Stimulated activated CD4-positive, alpha-beta T cell treated with anti-CD3 and anti-CD28 coated beads, Interleukin-12 subunit alpha, Interleukin-12 subunit beta, amount 100 ng/mL, for 48 hours (primary cell): ENCODE measurements around the gene HOXA3.

Experiments
- DNase-seq, 3 donors: peaks; one replicate each; pipeline ENCODE4 v3.0.0-alpha.2; 2020; ENCODE audit warnings: low read depth in 2 of 3, low spot score in 1 of 3

HOXA3 gene

DNA sequence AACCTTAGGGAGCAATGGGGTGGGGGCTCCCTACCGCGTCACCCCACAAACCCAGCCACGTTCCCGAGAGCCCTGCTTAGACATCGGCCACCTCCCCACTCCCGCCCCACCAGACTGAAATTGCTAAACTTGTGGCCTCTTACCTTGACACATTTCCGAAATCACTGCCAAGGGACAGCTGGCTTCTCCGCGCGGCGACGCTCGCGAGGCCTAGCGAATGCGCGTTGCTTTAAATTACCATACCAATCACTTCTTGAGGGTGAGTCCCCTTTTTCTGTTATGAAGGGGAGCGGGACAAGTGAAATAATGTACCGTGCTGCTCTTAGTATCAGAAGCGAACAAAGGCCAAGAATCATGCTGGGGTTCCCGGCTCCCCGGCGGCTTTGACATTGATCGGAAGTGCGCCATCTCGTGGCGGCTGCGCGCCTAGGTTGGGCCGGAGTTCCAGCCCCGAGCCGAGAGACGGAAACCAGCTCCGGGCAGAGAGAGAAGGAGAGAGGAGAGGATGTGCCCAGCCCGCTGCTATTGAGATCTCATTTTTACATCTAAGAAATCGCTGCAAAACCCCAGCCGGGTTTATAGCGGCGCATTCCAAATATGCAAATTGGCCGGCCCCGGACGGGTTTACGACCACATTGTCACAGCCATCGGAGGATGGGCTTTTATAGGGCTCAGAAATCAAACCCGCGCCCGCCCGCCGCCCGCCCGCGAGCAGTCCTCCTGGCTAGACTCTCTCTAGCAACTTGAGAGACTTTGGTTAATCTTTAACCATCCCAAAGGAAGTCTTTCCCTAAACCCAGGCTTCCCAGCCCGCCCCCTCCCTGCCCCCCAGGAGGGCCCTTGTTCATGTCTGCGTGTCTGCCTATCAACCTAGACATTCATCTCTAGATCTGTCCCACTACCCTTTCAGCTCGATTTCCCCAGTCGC, 27.4 kb upstream of the HOXA3 start:
- DNase-seq: peak in 2 of 3 donors; percentile 58 to 59

DNA sequence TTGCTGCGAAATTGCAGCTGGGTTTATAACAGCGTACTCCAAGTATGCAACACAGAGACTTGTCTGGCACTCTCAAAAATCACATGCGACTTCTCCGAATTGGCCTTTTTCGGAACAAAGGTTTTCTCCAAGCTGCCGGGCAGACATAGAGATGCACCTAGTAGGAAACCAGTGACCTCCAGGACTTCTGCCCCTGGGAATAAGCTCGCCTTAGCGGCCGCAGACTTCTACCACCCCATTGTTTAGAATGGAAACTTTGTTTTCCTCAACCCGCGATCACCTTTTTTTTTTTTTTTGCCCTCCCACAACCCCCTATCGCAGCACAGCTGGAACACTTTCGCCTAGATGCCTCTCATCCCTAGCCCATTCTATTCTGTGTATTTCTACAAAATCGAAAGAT, 26.6 kb upstream of the HOXA3 start:
- DNase-seq: no peak

GRCh38 chr7:27178366-27178765, 26.0 kb upstream of the HOXA3 start:
- no peak for DNase-seq

DNA sequence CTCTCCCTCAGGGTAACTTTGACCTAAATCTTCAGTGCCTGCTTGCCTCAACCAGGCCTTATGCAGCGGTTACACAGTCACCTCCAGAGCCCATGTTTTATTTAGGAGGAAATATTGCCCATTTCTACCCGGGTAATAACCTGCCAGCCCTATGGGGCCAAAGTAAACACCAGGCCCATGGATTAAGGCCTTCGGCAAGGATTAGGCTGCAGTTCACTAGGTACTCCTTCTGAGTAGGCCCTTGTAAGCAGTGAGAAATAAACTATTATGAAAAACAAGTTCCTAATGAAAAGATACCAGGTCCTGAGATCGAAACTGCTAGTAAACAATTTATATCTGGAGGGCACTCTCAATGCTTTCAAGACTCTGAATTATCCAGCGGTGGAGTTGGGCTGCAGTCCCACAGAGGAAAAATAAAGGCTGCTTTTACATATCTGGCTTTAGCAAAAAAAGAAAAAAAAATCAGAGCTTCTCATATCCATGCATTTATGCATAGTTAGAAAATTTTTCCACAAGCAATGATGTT, 25.5 kb upstream of the HOXA3 start:
- no peak for DNase-seq

- no peak for DNase-seq
Observed at GRCh38 chr7:27176962-27177794, 24.8 kb upstream of the HOXA3 start.

- DNase-seq: no peak
Observed at GRCh38 chr7:27176524-27176845, 24.1 kb upstream of the HOXA3 start.

DNA sequence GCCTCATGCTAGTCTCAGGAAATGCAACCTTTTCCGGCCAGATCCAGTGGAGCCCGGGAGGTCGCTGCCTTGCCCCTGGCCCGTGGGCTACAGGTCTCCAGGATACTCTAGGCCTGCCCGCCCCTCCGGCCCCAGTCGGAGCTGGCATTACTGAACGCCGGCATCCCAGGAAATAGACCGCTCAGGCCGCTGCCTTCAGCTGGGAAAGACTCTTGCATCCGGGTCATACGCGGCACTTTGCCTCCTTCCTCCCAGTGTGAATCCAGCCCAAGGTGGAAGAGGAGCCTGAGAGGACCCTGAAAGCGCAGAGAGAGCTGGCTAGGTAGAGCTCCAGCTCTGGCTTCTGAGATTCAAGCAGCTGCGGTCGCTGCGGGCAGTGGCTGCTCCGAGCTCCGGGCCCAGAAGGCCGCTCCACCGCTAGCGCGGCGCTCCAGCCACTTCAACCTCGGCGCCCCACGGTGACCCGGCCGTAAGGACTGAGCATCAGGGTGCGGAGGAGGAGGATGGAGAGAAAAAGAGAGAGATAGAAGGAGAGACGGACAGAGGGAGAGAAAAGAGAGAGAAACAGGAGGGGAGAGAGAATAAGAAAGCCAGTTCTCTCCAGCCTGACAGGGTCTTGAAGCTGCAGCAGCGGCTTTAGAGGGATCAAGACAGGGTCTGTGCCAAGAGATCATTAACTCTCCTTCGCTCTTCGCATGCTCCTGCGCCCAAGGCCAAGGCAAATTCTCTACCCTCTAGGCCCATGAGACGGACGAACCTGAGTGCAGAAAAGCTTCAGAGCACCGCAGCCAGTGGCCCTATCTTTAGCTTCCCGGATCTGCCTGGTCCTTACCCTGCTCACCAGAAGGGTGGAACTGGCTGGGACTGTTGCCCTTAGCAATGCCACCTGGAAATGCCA, 23.5 kb upstream of the HOXA3 start:
- DNase-seq: no peak

DNA sequence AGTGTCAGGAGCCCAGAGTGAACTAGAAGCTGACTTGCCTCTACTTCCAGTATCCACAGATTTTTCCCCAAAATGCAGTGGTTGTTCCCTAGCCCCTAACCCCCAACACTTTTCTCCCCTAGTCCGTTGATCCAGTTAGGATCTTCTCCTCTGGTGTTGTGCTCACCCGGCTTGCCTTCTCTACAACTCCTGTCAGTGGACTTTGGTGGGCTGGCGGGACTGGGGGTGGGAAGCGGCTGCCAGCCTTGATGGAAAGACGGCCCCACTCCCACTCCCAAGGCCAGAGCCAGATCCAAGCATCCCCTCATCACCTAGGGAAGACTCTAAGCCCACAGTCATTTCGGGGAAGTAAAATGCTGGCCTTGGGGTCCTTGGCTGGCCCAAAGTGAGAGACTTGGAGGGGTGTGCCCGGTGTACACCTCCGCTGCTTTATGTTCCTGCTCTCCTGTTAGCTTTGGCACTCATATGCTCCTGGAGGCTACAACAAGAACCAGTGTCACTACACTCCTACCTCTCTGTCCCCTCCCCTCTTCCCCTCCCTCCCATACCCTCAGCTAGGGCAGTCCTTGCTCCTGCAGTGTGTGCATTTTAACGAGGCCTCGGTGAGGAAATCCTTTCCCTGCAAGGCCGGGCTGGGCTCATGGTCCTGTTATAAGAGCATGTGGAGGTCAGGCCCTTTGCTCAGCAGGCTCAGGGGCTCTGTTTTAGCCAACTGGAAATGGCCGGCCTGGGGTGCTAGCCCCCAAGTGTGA, 22.7 kb upstream of the HOXA3 start:
- no peak for DNase-seq

DNA sequence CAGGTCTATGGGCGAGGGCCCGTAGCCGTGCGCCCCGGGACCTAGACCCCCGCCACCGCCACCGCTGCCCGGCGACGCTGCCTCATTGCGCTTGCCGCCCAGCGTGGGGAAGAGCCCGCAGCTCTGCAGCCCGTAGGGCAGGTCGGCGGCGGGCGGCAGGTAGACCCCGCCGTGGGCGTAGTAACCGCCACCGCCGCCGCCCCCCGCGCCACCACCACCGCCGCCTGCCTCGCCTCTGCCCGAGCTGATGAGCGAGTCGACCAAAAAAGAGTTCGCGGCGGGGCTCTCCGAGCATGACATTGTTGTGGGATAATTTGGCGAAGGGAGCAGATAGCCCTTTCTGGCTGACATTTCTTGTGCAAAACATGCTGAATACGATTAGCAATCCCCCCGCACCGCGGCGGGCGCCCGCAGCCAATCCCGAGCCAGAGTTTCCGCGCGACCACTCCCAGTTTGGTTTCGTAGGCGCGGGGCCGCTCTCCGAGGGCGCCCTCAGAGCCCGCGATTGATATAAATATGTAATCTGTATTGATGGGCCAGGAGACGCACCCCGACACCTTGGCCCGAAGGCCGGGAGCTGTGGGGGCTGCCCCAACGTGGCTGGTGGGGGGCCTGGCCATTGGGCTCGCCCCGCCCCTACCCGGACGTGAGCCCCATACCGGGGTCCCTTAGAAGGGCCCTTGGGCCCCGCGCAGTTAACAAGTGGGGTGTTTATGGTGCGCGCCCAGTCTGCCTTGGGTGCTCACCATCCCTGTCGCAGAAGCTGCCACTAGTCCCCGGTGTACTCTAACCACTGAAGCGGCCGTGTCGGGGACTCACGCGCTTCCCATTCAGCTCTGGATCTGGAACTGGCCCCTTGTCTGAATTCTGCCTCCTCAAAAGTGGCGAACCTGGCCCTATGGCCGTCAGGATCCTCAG, 21.8 kb upstream of the HOXA3 start, which contains the start of gene HOXA10:
Gene HOXA10 (minus strand): TSS at position 365 of the 918 bp plus-strand sequence. CDS start 14 bp downstream, at position 351.
- DNase-seq: no peak

- no peak for DNase-seq
Observed at GRCh38 chr7:27173511-27173955, 21.1 kb upstream of the HOXA3 start.

GRCh38 chr7:27172823-27173510, 20.6 kb upstream of the HOXA3 start:
- no peak for DNase-seq

GRCh38 chr7:27172315-27172774, 20.0 kb upstream of the HOXA3 start:
- DNase-seq: no peak

- no peak for DNase-seq
Observed at GRCh38 chr7:27171637-27172314, 19.4 kb upstream of the HOXA3 start.

GRCh38 chr7:27171325-27171636, 18.9 kb upstream of the HOXA3 start:
- no peak for DNase-seq

DNA sequence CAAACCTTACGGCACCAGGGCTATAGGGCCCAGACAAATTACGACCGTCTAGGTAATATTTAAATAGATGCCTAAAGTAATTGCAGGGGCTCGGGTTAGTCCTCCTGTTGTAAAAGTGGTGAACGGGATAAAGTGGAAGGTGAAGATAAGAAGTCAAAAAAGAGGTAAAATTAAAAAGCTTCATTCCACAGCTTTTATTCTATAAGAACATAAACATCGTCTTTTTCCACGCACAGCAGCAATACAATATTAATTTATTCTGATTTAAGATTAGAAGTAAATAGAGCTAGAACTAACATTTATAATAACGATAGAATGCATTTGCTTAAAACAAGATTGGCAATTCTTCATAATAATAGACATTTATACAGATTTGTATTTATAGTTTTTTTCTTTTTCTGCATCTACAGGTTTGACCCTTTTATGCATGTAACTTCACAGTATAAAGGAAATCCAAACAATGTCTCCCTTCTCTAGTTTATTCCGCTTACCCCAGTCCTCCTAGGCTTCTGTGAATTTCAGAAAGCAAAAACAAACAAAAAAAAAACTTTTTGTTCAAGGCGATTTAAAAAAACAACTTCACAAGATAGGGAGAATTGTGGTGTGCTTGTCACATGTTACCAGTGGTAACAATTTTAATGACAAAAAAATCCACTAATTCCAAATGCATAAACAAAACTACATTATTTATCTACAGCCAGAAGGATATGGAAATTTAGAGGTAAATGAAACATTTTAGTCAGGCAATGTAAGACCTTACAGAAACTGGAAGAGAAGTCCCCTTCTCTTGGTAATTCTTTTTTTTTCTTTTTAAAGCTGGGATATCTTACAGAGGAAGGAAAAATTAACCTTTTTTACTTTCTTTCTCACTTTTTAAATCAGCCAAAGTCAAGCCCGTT, 18.3 kb upstream of the HOXA3 start:
- no peak for DNase-seq

DNA sequence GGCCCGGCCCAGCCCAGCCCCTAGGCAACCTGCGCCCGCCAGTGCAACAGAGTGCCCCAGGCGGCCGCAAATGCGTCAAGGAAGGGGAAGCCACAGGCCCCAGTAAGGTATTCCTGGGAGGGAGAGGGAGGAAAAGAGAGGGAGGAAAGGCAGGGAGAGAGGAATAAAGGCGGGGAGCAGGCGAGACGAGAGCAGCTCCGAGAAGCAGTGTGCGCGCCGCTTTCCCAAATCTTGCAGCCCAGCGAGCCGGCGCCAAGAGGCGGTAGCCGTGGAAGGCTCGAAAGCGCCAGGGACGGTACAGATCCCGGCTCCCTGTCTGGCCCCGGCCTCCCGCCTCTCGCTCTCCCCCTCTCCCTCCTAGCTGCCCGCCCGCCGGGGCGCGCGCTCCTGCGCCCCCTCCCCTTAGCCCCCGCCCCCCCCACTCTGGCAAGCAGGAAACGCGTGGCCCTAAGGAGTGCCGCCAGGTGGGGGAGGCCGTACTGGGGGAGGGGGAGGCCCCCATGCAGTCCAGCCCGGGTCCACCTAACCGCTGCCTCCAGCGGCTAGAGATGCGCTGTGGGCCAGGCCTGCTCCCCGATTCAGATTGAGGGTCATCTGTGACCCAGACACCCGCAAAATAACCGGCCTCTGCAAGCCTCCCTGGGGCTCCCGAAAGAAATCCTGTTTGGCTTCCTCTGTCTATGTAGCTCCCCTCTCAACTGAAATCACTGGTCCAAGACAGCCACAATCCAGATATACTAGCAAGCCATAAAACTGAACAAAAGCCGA, 17.5 kb upstream of the HOXA3 start:
- no peak for DNase-seq
